ENCODE results near the gene MS4A8.

GRCh38 chr11:60657888-60658287, 41.5 kb upstream of the MS4A8 start:
- peak; percentile 47 for TF ChIP-seq RAD21 (IDR thresholded peaks at IDR 0.05; ENCODE audit: insufficient read depth, low read depth, low read length)
- no peak for TF ChIP-seq POLR2A (IDR thresholded peaks at IDR 0.05; ENCODE audit: low read depth, low read length)
- no peak for TF ChIP-seq ATF3 (IDR thresholded peaks at IDR 0.05; ENCODE audit: borderline replicate concordance, extremely low read depth, low read depth, low read length)
- no peak for TF ChIP-seq DPF2 (IDR thresholded peaks at IDR 0.05)
- no peak for TF ChIP-seq CHD1 (IDR thresholded peaks at IDR 0.05; ENCODE audit: low read depth, low read length)
- TF ChIP-seq SPI1 (IDR thresholded peaks at IDR 0.05; ENCODE audit: borderline replicate concordance, insufficient read depth, low read depth, low read length), result no peak

Measured in GM12878 (cell line).